ENCODE measurements around the gene GJC1. TPM values are rescaled to one million over a fixed set of nuclear protein-coding genes. Genes with fewer than 3 reads are reported as not detected.
A peak's percentile ranks its signal among the peaks of the same experiment; 100 is the strongest.

GJC1 gene
- total RNA-seq, 1 experiment from 2014 or later, result 119 TPM

GRCh38 chr17:44795421-44795820 is 34.7 kb downstream of the GJC1 start:
- Histone ChIP-seq H3K4me2 (ENCODE audit: insufficient read depth, insufficient read length, low read length) (no peak overlapping the region), H4K20me1 (ENCODE audit: control insufficient read depth, insufficient read depth, insufficient read length) (no peaks in the 10 kb centered on the region), H3K23ac (ENCODE audit: insufficient read length, low read depth, low read length) (no peak overlapping the region), H3K9me3 (ENCODE audit: control insufficient read depth, low read depth, low read length) (no peaks in the 10 kb centered on the region), H4K5ac (ENCODE audit: insufficient read length, low read depth, low read length) (no peak overlapping the region), H2BK15ac (ENCODE audit: low read depth, low read length) (no peak overlapping the region), H2AFZ (ENCODE audit: low read length) (no peak overlapping the region), H3K14ac (ENCODE audit: insufficient read depth, low read length) (no peak overlapping the region), H2BK20ac (ENCODE audit: low read depth, low read length, poor library complexity, severe bottlenecking) (no peak overlapping the region), H3K56ac (ENCODE audit: insufficient read length, low read depth, low read length) (no peak overlapping the region), H2AK5ac (ENCODE audit: insufficient read length, low read length) (no peak overlapping the region), H3K4me1 (ENCODE audit: insufficient read depth, low read length) (no peaks in the 10 kb centered on the region; the same call in 1 of the 2 replicates), H3K27me3 (ENCODE audit: insufficient read depth, low read length) (no peaks in the 10 kb centered on the region), H4K8ac (replicated peaks; ENCODE audit: insufficient read length, low read depth, low read length) (no peak overlapping the region), H3K18ac (ENCODE audit: insufficient read length, low read depth, low read length) (no peak overlapping the region), H2BK12ac (ENCODE audit: insufficient read length, low read depth, low read length) (no peak overlapping the region), H3K27ac (ENCODE audit: insufficient read length, low read depth, low read length) (no peak overlapping the region), H3K23me2 (ENCODE audit: insufficient read length, low read depth, low read length, poor library complexity, severe bottlenecking) (no peaks in the 10 kb centered on the region), H3T11ph (ENCODE audit: low read length) (no peak overlapping the region), H3K4ac (ENCODE audit: low read depth, low read length) (no peak overlapping the region), H3K79me2 (ENCODE audit: insufficient read depth, low read length) (no peaks in the 10 kb centered on the region), H3K9ac (ENCODE audit: extremely low read depth, insufficient read length, low read length) (no peak overlapping the region), H2BK5ac (ENCODE audit: insufficient read length, low read length) (no peak overlapping the region), H3K79me1 (ENCODE audit: insufficient read depth, low read depth, low read length, poor library complexity, severe bottlenecking) (no peaks in the 10 kb centered on the region), H2BK120ac (ENCODE audit: low read depth, low read length, poor library complexity, severe bottlenecking) (no peak overlapping the region), H4K91ac (ENCODE audit: insufficient read length, low read depth, low read length) (no peak overlapping the region)
- peaks cover 5 to 20% of the 10 kb centered on the region in 2 experiments for H3K4me1 Mint-ChIP-seq
- no peaks in the 10 kb centered on the region for H3K27me3 Mint-ChIP-seq (ENCODE audit: low read depth)
- H3K9me3 Mint-ChIP-seq, result no peaks in the 10 kb centered on the region
- peaks cover 0 to 23% (median 6%) of the 10 kb centered on the region in 3 experiments; a peak in 6 of 7 replicates for H3K36me3 Mint-ChIP-seq (ENCODE audit: insufficient read depth in 1 of 3, low read depth in 3 of 3)
- no peak for DNase-seq
- H3K4me3 Mint-ChIP-seq, result no peak overlapping the region
- no CpG with 5 or more reads among the region's 9 CpGs for WGBS (ENCODE audit: extremely low coverage, insufficient read length, low lambda C conversion rate)
- H3K27ac Mint-ChIP-seq, result peak overlapping the region; percentile 31 to 95 (median 74); a peak in 6 of 7 replicates
- no peak for TF ChIP-seq CTCF (conservative IDR thresholded peaks at IDR 0.05)
